Heart left ventricle (tissue), 16 donors: ENCODE data around the gene RNF217. TPM values are rescaled to one million over a fixed set of nuclear protein-coding genes. Genes with fewer than 3 reads are reported as not detected.

Experiments
- ATAC-seq, 4 donors: fragments of 200-7000 bp; cut with Tn5 transposase; one replicate each; pipeline ENCODE4 v1.9.1; 2020 to 2022; ENCODE audit warnings: moderate library complexity in 4 of 4, mild to moderate bottlenecking in 3 of 4, moderate number of reproducible peaks in 1 of 4
- DNase-seq, 5 donors: peaks; one replicate each; pipeline ENCODE4 v3.0.0-alpha.2; 2020
- H3K27ac ChIP-seq, 12 donors: fragments of 200-600 bp; sonication (generic) in 4 of 12; one replicate each; pipeline versions ENCODE4 v1.5.0 to v1.8.0; 2016 to 2022; ENCODE audit warnings: mild to moderate bottlenecking in 2 of 12
- H3K27me3 ChIP-seq, 9 donors: fragments of 200-600 bp; sonication (generic) in 2 of 9; one replicate each; pipeline versions ENCODE4 v1.5.1 to v1.8.0; 2016 to 2022; ENCODE audit warnings: mild to moderate bottlenecking in 3 of 9
- H3K36me3 ChIP-seq, 9 donors: fragments of 200-600 bp; sonication (generic) in 2 of 9; one replicate each; pipeline versions ENCODE4 v1.5.0 to v1.8.0; 2018 to 2022; ENCODE audit warnings: mild to moderate bottlenecking in 2 of 9
- H3K4me1 ChIP-seq, 12 donors: fragments of 200-600 bp; sonication (generic) in 4 of 12; one replicate each; pipeline versions ENCODE4 v1.5.0 to v1.8.0; 2016 to 2022; ENCODE audit warnings: mild to moderate bottlenecking in 3 of 12
- H3K4me3 ChIP-seq, 12 donors: fragments of 200-600 bp; sonication (generic) in 4 of 12; one replicate each; pipeline versions ENCODE4 v1.5.0 to v1.8.0; 2017 to 2022; ENCODE audit warnings: mild to moderate bottlenecking in 9 of 12, moderate library complexity in 4 of 12
- H3K9me3 ChIP-seq, 12 donors: fragments of 200-600 bp; sonication (generic) in 4 of 12; one replicate each; pipeline versions ENCODE4 v1.5.0 to v1.8.0; 2016 to 2022; ENCODE audit warnings: mild to moderate bottlenecking in 1 of 12
- CTCF ChIP-seq, 12 donors: fragments of 200-600 bp; sonication (generic) in 4 of 12; IDR thresholded peaks; one replicate each; pipeline versions ENCODE4 v1.5.0 to v1.8.0; 2018 to 2022; ENCODE audit warnings: antibody characterized with exemption in 12 of 12, mild to moderate bottlenecking in 5 of 12
- POLR2A ChIP-seq, 2 donors: fragments of 450-650 bp; IDR thresholded peaks; one replicate each; pipeline ENCODE4 v1.6.1; 2017; ENCODE audit warnings: antibody characterized with exemption in 2 of 2, mild to moderate bottlenecking in 2 of 2, moderate library complexity in 2 of 2
- WGBS, 4 donors: extraction: QIAGEN DNeasy Blood & Tissue Kit in 2 of 4; methylation state at CpG; one replicate each; pipeline versions ENCODE4 v1.1.5 to v1.1.7; 2013 to 2018; 5-methylcytosine and 5-hydroxymethylcytosine counted together
- intact Hi-C, 10 donors: fragments of 100-400 bp; cut with DNase I; formaldehyde crosslinking; loops; one replicate each; pipeline versions ENCODE4 v1.11.1 to v1.14.2; 2022
- polyA plus RNA-seq, 2 donors: library from polyadenylated mRNA; stranded (reverse); fragments of 200-250 nt; gene quantifications; one replicate each; pipeline ENCODE4 v1.2.3, GENCODE V29; 2013
- total RNA-seq, 9 donors: library from RNA; depleted of rRNA in 2 of 9; stranded (reverse); fragments of >200 nt in 2 of 9; fragmentation: NEBNext Ultra II Directional in 3 of 9; extraction: Animal tissue kit (Norgen Biotek cat#: 25700) in 3 of 9; gene quantifications; one replicate each; pipeline versions ENCODE4 v1.1.0 to v1.2.4, GENCODE V29; 2016 to 2023
- donor health status: ischemic (EF 13 %, LVEDD 7.1; RV severe dilation, severe dysfunction).
- donor health status: healthy with polysubstance abuse.
- donor health status: DM: no; HTN: yes; CAD: no.
- donor health status: DM: no; HTN: no; CAD: no.
- donor health status: ischemic (EF 25% LVEDD 6.9; RV normal size, moderate dysfunction).
- donor health status: ischemic (EF 25% LVEDD 5.7; RV mildly dilated, moderate dysfunction).
- donor health status: healthy.
- donor health status: DM: yes; HTN: yes; CAD: no.
- donor health status: ischemic (EF 35%, LVEDD 5.7; RV mildly dilated, moderate dysfunction).
- donor health status: nonischemic (EF 11% LVEDD 7.7; RV severe dilation, severe dysfunction).
- donor health status: DM: yes; HTN: yes; CAD: no.
- donor health status: PGD.
- donor health status: ischemic (EF 29% LVEDD 5.4; RV normal size, mild dysfunction).
- donor health status: nonischemic (EF 23%, LVEDD 6.1; RV moderate dilation, normal function).

The RNF217 gene
- total and polyA plus RNA-seq, 11 donors, result 2.2 to 21.6 (median 13.9) TPM

- 73 to 89% (median 82%) methylated on average over 2 of the region's 2 CpGs for WGBS, 4 donors
- intact Hi-C loops, result no loop called here
- no peak for ATAC-seq
Observed at GRCh38 chr6:125138083-125138482, 175.8 kb downstream of the RNF217 start.

GRCh38 chr6:125140808-125141207, 178.6 kb downstream of the RNF217 start:
- Histone ChIP-seq H3K4me1 (no peaks in the 10 kb centered on the region), H3K9me3 (peaks cover 0 to 3% (median 0%) of the 10 kb centered on the region in 12 donors), H3K27me3 (no peaks in the 10 kb centered on the region), H3K36me3 (no peaks in the 10 kb centered on the region), H3K27ac (no peak overlapping the region), H3K4me3 (no peak overlapping the region)
- intact Hi-C loops, result loop anchor here in 1 of 10 donors (10.0 kb wide), 1 partner anchor 624 kb away; no protein-coding TSS in a partner anchor
- no peak for DNase-seq
- no peak for ATAC-seq
- TF ChIP-seq POLR2A (IDR thresholded peaks at IDR 0.05), result no peak

More at GRCh38 chr6:125138083-125138482, 175.8 kb downstream of the RNF217 start:
- Histone ChIP-seq H3K4me3 (no peak overlapping the region), H3K36me3 (no peaks in the 10 kb centered on the region), H3K9me3 (peaks cover 0 to under 1% (median 0%) of the 10 kb centered on the region in 12 donors), H3K4me1 (no peaks in the 10 kb centered on the region), H3K27me3 (no peaks in the 10 kb centered on the region), H3K27ac (no peak overlapping the region)
- TF ChIP-seq CTCF (IDR thresholded peaks at IDR 0.05) (no peak), POLR2A (IDR thresholded peaks at IDR 0.05) (no peak)
- DNase-seq, result no peak

Other genes starting within 250 kb of the RNF217 start
- gene TPD52L1, start 191.3 kb downstream of the RNF217 start, total RNA-seq, result 100 to 1,000 TPM in 1 of 9 donors, 10 to 100 TPM in 8; 47.0 to 146 (median 74.2) TPM
- gene TPD52L1, start 191.3 kb downstream of the RNF217 start, polyA plus RNA-seq, result 10 to 100 TPM; 13.0 to 51.5 TPM